ENCODE measurements around the gene HAND1. TPM values are rescaled to one million over a fixed set of nuclear protein-coding genes. Genes with fewer than 3 reads are reported as not detected.

The HAND1 gene
- total RNA-seq, 4 donors from 2014 or later: not detected

GRCh38 chr5:154466147-154466546, 11.9 kb downstream of the HAND1 start:
- H3K36me3 ChIP-seq: peaks cover 0 to 9% (median 3%) of the 10 kb centered on the region in 4 donors
- no peak for DNase-seq (ENCODE audit: extremely low spot score)
- H3K4me1 ChIP-seq: peaks cover 0 to 4% (median 0%) of the 10 kb centered on the region in 4 donors
- peaks cover 0 to 33% (median 4%) of the 10 kb centered on the region in 4 donors for H3K27me3 ChIP-seq
- no peaks in the 10 kb centered on the region for H3K9me3 ChIP-seq
- no peak overlapping the region for H3K4me3 ChIP-seq
- TF ChIP-seq POLR2AphosphoS5 (IDR thresholded peaks at IDR 0.05) (no peak), POLR2A (IDR thresholded peaks at IDR 0.05; ENCODE audit: low read depth) (no peak), EP300 (IDR thresholded peaks at IDR 0.05) (no peak), CTCF (IDR thresholded peaks at IDR 0.05) (no peak)
- WGBS: 72% methylated on average over 5 of the region's 5 CpGs
- intact Hi-C loops (cut with DNase I): no loop called here
- no peak overlapping the region for H3K27ac ChIP-seq (replicated peaks in 1 of 4)

GRCh38 chr5:154465169-154465568, 12.9 kb downstream of the HAND1 start:
- no peak overlapping the region for H3K4me3 ChIP-seq
- no peaks in the 10 kb centered on the region for H3K4me1 ChIP-seq
- DNase-seq (ENCODE audit: extremely low spot score): no peak
- no peak for TF ChIP-seq POLR2A (IDR thresholded peaks at IDR 0.05; ENCODE audit: low read depth)
- TF ChIP-seq POLR2AphosphoS5 (IDR thresholded peaks at IDR 0.05): no peak
- H3K36me3 ChIP-seq: peaks cover 0 to 19% (median 4%) of the 10 kb centered on the region in 4 donors
- peaks cover 0 to 23% (median 0%) of the 10 kb centered on the region in 4 donors for H3K27me3 ChIP-seq
- intact Hi-C loops (cut with DNase I): no loop called here
- no peak overlapping the region for H3K27ac ChIP-seq (replicated peaks in 1 of 4)
- 76% methylated on average over 6 of the region's 6 CpGs for WGBS
- no peaks in the 10 kb centered on the region for H3K9me3 ChIP-seq

- intact Hi-C loops (cut with DNase I): no loop called here
Observed at GRCh38 chr5:154464438-154464837, 13.6 kb downstream of the HAND1 start.

GRCh38 chr5:154461531-154461930, 16.5 kb downstream of the HAND1 start:
- no peak for DNase-seq (ENCODE audit: extremely low spot score)
- no peak overlapping the region for H3K27ac ChIP-seq (replicated peaks in 1 of 4)
- peaks cover 11 to 42% (median 28%) of the 10 kb centered on the region in 4 donors for H3K36me3 ChIP-seq
- H3K27me3 ChIP-seq: peaks cover 0 to 5% (median 0%) of the 10 kb centered on the region in 4 donors
- no peaks in the 10 kb centered on the region for H3K9me3 ChIP-seq
- TF ChIP-seq POLR2A (IDR thresholded peaks at IDR 0.05; ENCODE audit: low read depth): no peak
- TF ChIP-seq POLR2AphosphoS5 (IDR thresholded peaks at IDR 0.05): no peak
- no peak for TF ChIP-seq EP300 (IDR thresholded peaks at IDR 0.05)
- TF ChIP-seq CTCF (IDR thresholded peaks at IDR 0.05): no peak
- intact Hi-C loops (cut with DNase I): no loop called here
- H3K4me3 ChIP-seq: no peak overlapping the region
- WGBS: 73% methylated on average over 5 of the region's 6 CpGs
- H3K4me1 ChIP-seq: peaks cover 0 to 13% (median 7%) of the 10 kb centered on the region in 4 donors

More at GRCh38 chr5:154464438-154464837, 13.6 kb downstream of the HAND1 start:
- Histone ChIP-seq H3K27me3 (peaks cover 0 to 16% (median 0%) of the 10 kb centered on the region in 4 donors), H3K9me3 (no peaks in the 10 kb centered on the region), H3K4me3 (no peak overlapping the region), H3K27ac (replicated peaks in 1 of 4) (no peak overlapping the region), H3K4me1 (peaks cover 0 to 4% (median 1%) of the 10 kb centered on the region in 4 donors), H3K36me3 (peaks cover 0 to 20% (median 4%) of the 10 kb centered on the region in 4 donors)
- TF ChIP-seq EP300 (IDR thresholded peaks at IDR 0.05) (no peak), POLR2AphosphoS5 (IDR thresholded peaks at IDR 0.05) (no peak), POLR2A (IDR thresholded peaks at IDR 0.05; ENCODE audit: low read depth) (no peak), CTCF (IDR thresholded peaks at IDR 0.05) (no peak)
- WGBS: 79% methylated on average over 1 of the region's 1 CpG
- DNase-seq (ENCODE audit: extremely low spot score): no peak

GRCh38 chr5:154460172-154460571, 17.9 kb downstream of the HAND1 start:
- no peak for TF ChIP-seq POLR2A (IDR thresholded peaks at IDR 0.05; ENCODE audit: low read depth)
- no peak for TF ChIP-seq CTCF (IDR thresholded peaks at IDR 0.05)
- no peak for TF ChIP-seq POLR2AphosphoS5 (IDR thresholded peaks at IDR 0.05)
- no peak for TF ChIP-seq EP300 (IDR thresholded peaks at IDR 0.05)
- H3K4me1 ChIP-seq: peaks cover 0 to 13% (median 7%) of the 10 kb centered on the region in 4 donors
- DNase-seq (ENCODE audit: extremely low spot score): no peak
- H3K4me3 ChIP-seq: no peak overlapping the region
- H3K9me3 ChIP-seq: no peaks in the 10 kb centered on the region
- 100% methylated on average over 4 of the region's 4 CpGs for WGBS
- no peaks in the 10 kb centered on the region for H3K27me3 ChIP-seq
- H3K36me3 ChIP-seq: peaks cover 22 to 55% (median 41%) of the 10 kb centered on the region in 4 donors
- H3K27ac ChIP-seq (replicated peaks in 1 of 4): no peak overlapping the region
- intact Hi-C loops (cut with DNase I): no loop called here

All from esophagus muscularis mucosa (tissue), 4 donors.